Caco-2 (cell line): Measurements from ENCODE around the gene CCDC30. TPM values are rescaled to one million over a fixed set of nuclear protein-coding genes. Genes with fewer than 3 reads are reported as not detected.
"Not testable (repeated sequence)": the region's sequence is repeated elsewhere in the genome, so short reads cannot be mapped to it uniquely, and the experiment has no call there.

ENCODE experiments used
- BruUV-seq: library from RNA; stranded (reverse); fragments of 400-500 nt; replicated peaks from 2 replicates; lab custom pipeline; 2021; lab: Mats Ljungman, UMichigan
- CTCF ChIA-PET: fragments of 300-600 bp; sonication (Branson Sonifier 250); formaldehyde crosslinking; loops from one replicate; lab custom pipeline; 2022; ENCODE audit warnings: antibody characterized with exemption; lab: Charles Lee
- POLR2A ChIA-PET: fragments of 300-600 bp; sonication (Branson Sonifier 250); formaldehyde crosslinking; loops from one replicate; lab custom pipeline; 2022; ENCODE audit warnings: antibody characterized with exemption; lab: Charles Lee
- DNase-seq, 2 experiments: peaks; one replicate each; pipeline versions ENCODE4 v3.0.0 to v3.0.0-alpha.2; 2020 to 2022
- H3K27me3 ChIP-seq: replicated peaks from 2 replicates; pipeline ENCODE4 v1.6.0; 2011; ENCODE audit warnings: low read length; ENCODE audit not compliant: control insufficient read depth, insufficient read depth
- H3K36me3 ChIP-seq: 2 replicates; pipeline ENCODE4 v1.5.1; 2011; ENCODE audit warnings: low read length; ENCODE audit not compliant: control insufficient read depth, insufficient read depth
- H3K4me1 ChIP-seq: fragments of 250-450 bp; sonication (Bioruptor Pico); 2 replicates; pipeline ENCODE4 v1.5.1; 2020; ENCODE audit warnings: mild to moderate bottlenecking
- H3K4me3 ChIP-seq: 2 replicates; pipeline ENCODE4 v1.5.1; 2011; ENCODE audit warnings: low read depth, mild to moderate bottlenecking, control low read depth, low read length
- H3K9me3 ChIP-seq: fragments of 250-450 bp; sonication (Bioruptor Pico); 2 replicates; pipeline ENCODE4 v1.5.1; 2020; ENCODE audit warnings: mild to moderate bottlenecking, moderate library complexity
- H3K27ac Mint-ChIP-seq: one replicate; pipeline ENCODE4 v1.8.0; 2022; ENCODE audit warnings: mixed read lengths; ENCODE audit not compliant: unreplicated experiment
- H3K27me3 Mint-ChIP-seq: one replicate; pipeline ENCODE4 v1.8.0; 2022; ENCODE audit warnings: mixed read lengths; ENCODE audit not compliant: insufficient read depth, unreplicated experiment
- H3K36me3 Mint-ChIP-seq: one replicate; pipeline ENCODE4 v1.8.0; 2022; ENCODE audit warnings: mild to moderate bottlenecking, mixed read lengths; ENCODE audit not compliant: insufficient read depth, unreplicated experiment
- H3K4me1 Mint-ChIP-seq: one replicate; pipeline ENCODE4 v1.8.0; 2022; ENCODE audit warnings: low read depth, mixed read lengths; ENCODE audit not compliant: unreplicated experiment
- H3K4me3 Mint-ChIP-seq: one replicate; pipeline ENCODE4 v1.8.0; 2022; ENCODE audit warnings: mild to moderate bottlenecking, moderate library complexity, mixed read lengths; ENCODE audit not compliant: unreplicated experiment
- H3K9me3 Mint-ChIP-seq: one replicate; pipeline ENCODE4 v1.8.0; 2022; ENCODE audit warnings: mixed read lengths; ENCODE audit not compliant: unreplicated experiment
- CTCF ChIP-seq, 2 experiments: fragments of 200-600 bp in 1 of 2; IDR thresholded peaks; 1 replicate in 1 of 2; 2 replicates in 1 of 2; pipeline versions ENCODE4 v1.5.1 to v1.8.0; 2011 to 2022; ENCODE audit warnings: antibody characterized with exemption in 1 of 2, control low read depth in 1 of 2, inconsistent platforms in 1 of 2, low read depth in 1 of 2, low read length in 1 of 2, mild to moderate bottlenecking in 1 of 2, moderate library complexity in 1 of 2; ENCODE audit not compliant: insufficient read depth in 1 of 2, severe bottlenecking in 1 of 2, unreplicated experiment in 1 of 2
- intact Hi-C: fragments of 100-400 bp; cut with micrococcal nuclease; formaldehyde crosslinking; loops from one replicate; pipeline ENCODE4 v1.10.0; 2022; ENCODE audit not compliant: unreplicated experiment
- total RNA-seq: library from RNA; stranded (reverse); gene quantifications from 2 replicates; pipeline ENCODE4 v1.2.3, GENCODE V29; 2022

CCDC30 gene
- total RNA-seq, 1 experiment from 2014 or later = 1.3 TPM

DNA sequence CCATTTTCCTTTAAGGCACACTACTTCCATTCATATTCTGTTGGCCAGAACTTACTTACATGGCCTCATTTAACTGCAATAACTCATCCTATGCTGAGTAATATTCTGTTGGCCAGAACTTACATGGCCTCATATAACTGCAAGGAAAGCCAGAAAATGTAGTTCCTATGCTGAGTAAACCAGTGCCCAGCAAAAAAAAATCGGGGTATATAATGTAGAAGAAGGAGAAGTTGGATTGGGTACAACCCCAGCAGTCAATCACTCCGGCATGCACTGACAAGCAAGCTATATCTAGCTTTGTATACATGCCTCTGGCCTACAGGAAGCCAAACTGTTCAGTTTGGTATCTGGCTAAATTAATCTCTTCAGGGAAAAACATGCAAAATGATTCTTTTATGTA lies 155.8 kb downstream of the CCDC30 start:
- BruUV-seq = no TSS peak
- H3K27ac Mint-ChIP-seq = no peak overlapping the region
- no peak for DNase-seq
- TF ChIP-seq CTCF (IDR thresholded peaks at IDR 0.05; ENCODE audit: insufficient read depth in 1 of 2, low read depth in 1 of 2, low read length in 1 of 2, severe bottlenecking in 1 of 2, unreplicated experiment in 1 of 2) = no peak
- POLR2A ChIA-PET = no interaction called here
- H3K4me1 Mint-ChIP-seq = no peaks in the 10 kb centered on the region
- intact Hi-C loops = no loop called here
- Histone ChIP-seq H3K4me3 (no peak overlapping the region), H3K9me3 (no peaks in the 10 kb centered on the region; the same call in 1 of the 2 replicates), H3K27me3 (no peaks in the 10 kb centered on the region), H3K4me1 (no peaks in the 10 kb centered on the region), H3K36me3 (no peaks in the 10 kb centered on the region)
- H3K4me3 Mint-ChIP-seq = no peak overlapping the region
- H3K36me3 Mint-ChIP-seq = no peaks in the 10 kb centered on the region
- no peaks in the 10 kb centered on the region for H3K9me3 Mint-ChIP-seq
- CTCF ChIA-PET = no interaction called here
- H3K27me3 Mint-ChIP-seq = no peaks in the 10 kb centered on the region

GRCh38 chr1:42620307-42620706 lies 157.2 kb downstream of the CCDC30 start:
- Histone ChIP-seq H3K4me3 (no peak overlapping the region), H3K9me3 (no peaks in the 10 kb centered on the region; the same call in 1 of the 2 replicates), H3K4me1 (no peaks in the 10 kb centered on the region), H3K36me3 (no peaks in the 10 kb centered on the region), H3K27me3 (no peaks in the 10 kb centered on the region)
- Mint-ChIP-seq H3K27ac (no peak overlapping the region), H3K27me3 (no peaks in the 10 kb centered on the region), H3K36me3 (no peaks in the 10 kb centered on the region), H3K4me1 (no peaks in the 10 kb centered on the region), H3K4me3 (no peak overlapping the region), H3K9me3 (no peaks in the 10 kb centered on the region)
- intact Hi-C loops = no loop called here
- TF ChIP-seq CTCF (IDR thresholded peaks at IDR 0.05; ENCODE audit: insufficient read depth in 1 of 2, low read depth in 1 of 2, low read length in 1 of 2, severe bottlenecking in 1 of 2, unreplicated experiment in 1 of 2) = no peak
- no peak for DNase-seq
- CTCF ChIA-PET = no interaction called here
- POLR2A ChIA-PET = interaction anchor here (0.6 kb wide), 1 partner anchor 871 kb away, joined by 6 read pairs; no protein-coding TSS in a partner anchor
- no TSS peak for BruUV-seq

GRCh38 chr1:42621180-42621579 lies 158.1 kb downstream of the CCDC30 start:
- H3K4me3 Mint-ChIP-seq, intact Hi-C loops, H3K4me1 ChIP-seq, H3K9me3 Mint-ChIP-seq, DNase-seq, POLR2A ChIA-PET, H3K9me3 ChIP-seq, H3K27ac Mint-ChIP-seq, H3K36me3 Mint-ChIP-seq, H3K27me3 ChIP-seq, H3K36me3 ChIP-seq, H3K27me3 Mint-ChIP-seq, H3K4me1 Mint-ChIP-seq, H3K4me3 ChIP-seq, CTCF ChIA-PET, BruUV-seq: not testable (repeated sequence)

DNA sequence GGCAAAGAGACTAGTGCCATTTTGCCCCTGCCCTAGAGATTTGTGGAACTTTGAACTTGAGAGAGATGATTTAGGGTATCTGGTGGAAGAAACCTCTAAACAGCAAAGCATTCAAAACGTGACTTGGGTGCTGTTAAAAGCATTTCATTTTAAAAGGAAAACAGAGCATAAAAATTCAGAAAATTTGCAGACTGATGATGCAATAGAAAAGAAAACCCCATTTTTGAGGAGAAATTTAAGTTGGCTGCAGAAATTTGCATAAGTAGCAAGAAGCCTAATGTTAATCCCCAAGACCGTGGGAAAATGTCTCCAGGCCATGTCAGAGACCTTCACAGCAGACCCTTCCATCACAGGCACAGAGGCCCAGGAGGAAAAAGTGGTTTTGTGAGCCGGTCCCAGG lies 164.1 kb downstream of the CCDC30 start:
- BruUV-seq, H3K4me3 Mint-ChIP-seq, H3K27ac Mint-ChIP-seq, H3K9me3 Mint-ChIP-seq, DNase-seq, H3K27me3 ChIP-seq, intact Hi-C loops, H3K4me3 ChIP-seq, H3K9me3 ChIP-seq, H3K4me1 ChIP-seq, H3K4me1 Mint-ChIP-seq, CTCF ChIA-PET, H3K36me3 ChIP-seq, H3K36me3 Mint-ChIP-seq, H3K27me3 Mint-ChIP-seq, POLR2A ChIA-PET: not testable (repeated sequence)
